HCT116 (cell line): ENCODE data around the gene FHIT. TPM values are rescaled to one million over a fixed set of nuclear protein-coding genes. Genes with fewer than 3 reads are reported as not detected.

Experiments
- ATAC-seq: fragments of 200-7000 bp; cut with Tn5 transposase; 2 replicates; pipeline ENCODE4 v1.9.1; 2020; ENCODE audit warnings: mild to moderate bottlenecking, moderate library complexity
- BruUV-seq: library from RNA; stranded (reverse); fragments of 400-500 nt; replicated peaks from 2 replicates; lab custom pipeline; 2021; lab: Mats Ljungman, UMichigan
- CTCF ChIA-PET: fragments of 300-600 bp; sonication (Branson Sonifier 250); formaldehyde crosslinking; loops from one replicate; lab custom pipeline; 2021; ENCODE audit warnings: antibody characterized with exemption; lab: Charles Lee
- POLR2A ChIA-PET: fragments of 300-600, 350-600 bp; sonication (Branson Sonifier 250); formaldehyde crosslinking; loops from one replicate; lab custom pipeline; 2021; ENCODE audit warnings: antibody characterized with exemption; lab: Charles Lee
- RAD21 ChIA-PET, 2 experiments: fragments of 300-600 bp; sonication (Branson Sonifier 250); formaldehyde crosslinking; loops; one replicate each; lab custom pipeline; 2023; ENCODE audit warnings: low total read pairs in 2 of 2; ENCODE audit not compliant: uncharacterized antibody in 2 of 2, unreplicated experiment in 2 of 2, low non-redundant PET in 1 of 2; lab: Charles Lee
- DNase-seq: peaks from one replicate; pipeline ENCODE4 v3.0.0-alpha.2; 2010; ENCODE audit warnings: low read depth, low spot score
- H2AFZ ChIP-seq: fragments of 200-600 bp; shearing (Covaris generic), sonication (generic); 2 replicates; pipeline ENCODE4 v1.6.1; 2017; ENCODE audit warnings: low read depth, mixed run types, mixed read lengths, antibody characterized with exemption, low read length; ENCODE audit not compliant: poor library complexity, severe bottlenecking
- H3K27ac ChIP-seq: 2 replicates; pipeline ENCODE4 v1.5.1; 2012; ENCODE audit warnings: low read depth, low read length
- H3K27me3 ChIP-seq: fragments of 200-600 bp; sonication (generic); 2 replicates; pipeline ENCODE4 v1.6.1; 2016; ENCODE audit warnings: mixed run types, low read length, mixed read lengths; ENCODE audit not compliant: insufficient read depth
- H3K36me3 ChIP-seq, 2 experiments: fragments of 200-500 bp in 1 of 2; fragments of 200-600 bp in 1 of 2; sonication (Bioruptor generic) in 1 of 2; sonication (generic) in 1 of 2; 2 replicates each; pipeline versions ENCODE4 v1.5.1 to v1.6.1; 2014 to 2016; ENCODE audit warnings: low read length in 2 of 2, inconsistent platforms in 1 of 2, mixed read lengths in 1 of 2, mixed run types in 1 of 2; ENCODE audit not compliant: insufficient read depth in 2 of 2, control insufficient read depth in 1 of 2
- H3K4me1 ChIP-seq, 2 experiments: fragments of 200-600 bp in 1 of 2; sonication (generic) in 1 of 2; 2 replicates each; pipeline versions ENCODE4 v1.5.1 to v1.6.1; 2012 to 2017; ENCODE audit warnings: low read length in 2 of 2, inconsistent platforms in 1 of 2, mild to moderate bottlenecking in 1 of 2, mixed read lengths in 1 of 2, mixed run types in 1 of 2, moderate library complexity in 1 of 2; ENCODE audit not compliant: insufficient read depth in 2 of 2, control insufficient read depth in 1 of 2
- H3K4me2 ChIP-seq: fragments of 200-600 bp; sonication (generic); 2 replicates; pipeline ENCODE4 v1.6.1; 2017; ENCODE audit warnings: mixed run types, low read length, mixed read lengths
- H3K4me3 ChIP-seq, 2 experiments: fragments of 200-600 bp in 1 of 2; sonication (generic) in 1 of 2; replicated peaks in 1 of 2; 2 replicates each; pipeline ENCODE4 v1.5.1; 2011 to 2016; ENCODE audit warnings: low read length in 2 of 2, control low read depth in 1 of 2, low read depth in 1 of 2, mild to moderate bottlenecking in 1 of 2, mixed read lengths in 1 of 2, mixed run types in 1 of 2
- H3K79me2 ChIP-seq: fragments of 200-600 bp; sonication (generic); 2 replicates; pipeline ENCODE4 v1.6.1; 2017; ENCODE audit warnings: mild to moderate bottlenecking, mixed run types, low read length, moderate library complexity, mixed read lengths; ENCODE audit not compliant: insufficient read depth
- H3K9ac ChIP-seq: fragments of 200-600 bp; sonication (generic); 2 replicates; pipeline ENCODE4 v1.6.1; 2016; ENCODE audit warnings: low read length, mixed read lengths
- H3K9me2 ChIP-seq: fragments of 200-600 bp; sonication (generic), shearing (Covaris generic); 2 replicates; pipeline ENCODE4 v1.6.1; 2017; ENCODE audit warnings: mixed run types, mild to moderate bottlenecking, moderate library complexity; ENCODE audit not compliant: insufficient read depth
- H3K9me3 ChIP-seq, 2 experiments: fragments of 200-500 bp in 1 of 2; fragments of 200-600 bp in 1 of 2; sonication (Bioruptor generic) in 1 of 2; sonication (generic) in 1 of 2; 2 replicates each; pipeline ENCODE4 v1.6.1; 2014 to 2017; ENCODE audit warnings: low read length in 2 of 2, mixed read lengths in 2 of 2, inconsistent platforms in 1 of 2, low read depth in 1 of 2, mild to moderate bottlenecking in 1 of 2, mixed run types in 1 of 2, moderate library complexity in 1 of 2; ENCODE audit not compliant: control insufficient read depth in 1 of 2, insufficient read depth in 1 of 2
- H4K20me1 ChIP-seq: fragments of 200-600 bp; sonication (generic), shearing (Covaris generic); 2 replicates; pipeline ENCODE4 v1.6.1; 2017; ENCODE audit warnings: mixed run types, mild to moderate bottlenecking, moderate library complexity; ENCODE audit not compliant: insufficient read depth
- ATF3 ChIP-seq: IDR thresholded peaks from 2 replicates; pipeline ENCODE4 v1.6.1; 2012
- CEBPB ChIP-seq: IDR thresholded peaks from 2 replicates; pipeline ENCODE4 v1.6.1; 2012; ENCODE audit warnings: low read depth
- EGR1 ChIP-seq: IDR thresholded peaks from 2 replicates; pipeline ENCODE4 v1.6.1; 2012; ENCODE audit warnings: low read depth
- EZH2 ChIP-seq: fragments of 200-600 bp; sonication (generic); IDR thresholded peaks from 2 replicates; pipeline ENCODE4 v1.6.1; 2017; ENCODE audit warnings: antibody characterized with exemption, mixed run types
- FOSL1 ChIP-seq: IDR thresholded peaks from 2 replicates; pipeline ENCODE4 v1.6.1; 2012; ENCODE audit warnings: low read depth
- RAD21 ChIP-seq: IDR thresholded peaks from 2 replicates; pipeline ENCODE4 v1.6.1; 2012; ENCODE audit warnings: low read depth, mild to moderate bottlenecking
- REST ChIP-seq: IDR thresholded peaks from 2 replicates; pipeline ENCODE4 v1.6.1; 2012; ENCODE audit warnings: low read depth
- SIN3A ChIP-seq: IDR thresholded peaks from 2 replicates; pipeline ENCODE4 v1.6.1; 2012; ENCODE audit warnings: low read depth
- SP1 ChIP-seq: IDR thresholded peaks from 2 replicates; pipeline ENCODE4 v1.6.1; 2012; ENCODE audit warnings: low read depth
- SRF ChIP-seq: IDR thresholded peaks from 2 replicates; pipeline ENCODE4 v1.6.1; 2012; ENCODE audit warnings: low read depth
- TCF7L2 ChIP-seq: IDR thresholded peaks from 2 replicates; pipeline ENCODE4 v1.7.0; 2011; ENCODE audit warnings: borderline replicate concordance, inconsistent platforms; ENCODE audit not compliant: insufficient read depth, insufficient read length; ENCODE audit errors: extremely low read depth
- ZFX ChIP-seq: fragments of 450-650 bp; IDR thresholded peaks from 2 replicates; pipeline ENCODE4 v1.6.1; 2017
- ZNF274 ChIP-seq: fragments of 200-500 bp; sonication (Bioruptor generic); IDR thresholded peaks from 2 replicates; pipeline ENCODE4 v1.6.1; 2014; ENCODE audit warnings: mild to moderate bottlenecking, low read depth, low read length, inconsistent platforms
- intact Hi-C: fragments of 100-400 bp; cut with micrococcal nuclease; formaldehyde crosslinking; loops from 2 replicates; pipeline ENCODE4 v1.10.0; 2022
- total RNA-seq: library from RNA; stranded (reverse); gene quantifications from one replicate; pipeline ENCODE4 v1.2.1, GENCODE V29; 2021; ENCODE audit not compliant: unreplicated experiment
- TF ChIP-seq, protein P1 (sequence below): IDR thresholded peaks from 2 replicates; pipeline ENCODE4 v1.6.1; 2011; ENCODE audit warnings: mild to moderate bottlenecking, low read length, moderate library complexity; ENCODE audit not compliant: insufficient replicate concordance; ENCODE audit errors: extremely low read depth

The FHIT gene
- total RNA-seq, 1 experiment from 2014 or later = 20.1 TPM

- Histone ChIP-seq H4K20me1 (no peaks in the 10 kb centered on the region), H3K36me3 (no peaks in the 10 kb centered on the region), H3K27me3 (no peaks in the 10 kb centered on the region), H3K9ac (no peak overlapping the region), H3K4me2 (no peak overlapping the region), H3K27ac (no peak overlapping the region), H3K79me2 (no peaks in the 10 kb centered on the region), H2AFZ (no peak overlapping the region), H3K9me2 (no peaks in the 10 kb centered on the region), H3K4me3 (no peak overlapping the region), H3K4me1 (no peaks in the 10 kb centered on the region), H3K9me3 (no peaks in the 10 kb centered on the region)
- intact Hi-C loops = loop anchor here (10.0 kb wide), 1 partner anchor 524 kb away; no protein-coding TSS in a partner anchor
- BruUV-seq = no TSS peak
- ATAC-seq (no peak), DNase-seq (no peak)
- POLR2A ChIA-PET = no interaction called here
- TF ChIP-seq SP1 = no peak
- TF ChIP-seq SRF = no peak
- TF ChIP-seq REST = no peak
- TF ChIP-seq, protein P1, sequence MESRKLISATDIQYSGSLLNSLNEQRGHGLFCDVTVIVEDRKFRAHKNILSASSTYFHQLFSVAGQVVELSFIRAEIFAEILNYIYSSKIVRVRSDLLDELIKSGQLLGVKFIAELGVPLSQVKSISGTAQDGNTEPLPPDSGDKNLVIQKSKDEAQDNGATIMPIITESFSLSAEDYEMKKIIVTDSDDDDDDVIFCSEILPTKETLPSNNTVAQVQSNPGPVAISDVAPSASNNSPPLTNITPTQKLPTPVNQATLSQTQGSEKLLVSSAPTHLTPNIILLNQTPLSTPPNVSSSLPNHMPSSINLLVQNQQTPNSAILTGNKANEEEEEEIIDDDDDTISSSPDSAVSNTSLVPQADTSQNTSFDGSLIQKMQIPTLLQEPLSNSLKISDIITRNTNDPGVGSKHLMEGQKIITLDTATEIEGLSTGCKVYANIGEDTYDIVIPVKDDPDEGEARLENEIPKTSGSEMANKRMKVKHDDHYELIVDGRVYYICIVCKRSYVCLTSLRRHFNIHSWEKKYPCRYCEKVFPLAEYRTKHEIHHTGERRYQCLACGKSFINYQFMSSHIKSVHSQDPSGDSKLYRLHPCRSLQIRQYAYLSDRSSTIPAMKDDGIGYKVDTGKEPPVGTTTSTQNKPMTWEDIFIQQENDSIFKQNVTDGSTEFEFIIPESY = no peak
- no peak for TF ChIP-seq RAD21
- TF ChIP-seq SIN3A = no peak
- no peak for TF ChIP-seq ZFX
- TF ChIP-seq FOSL1 = no peak
- TF ChIP-seq EZH2 = no peak
- no peak for TF ChIP-seq TCF7L2
- no peak for TF ChIP-seq CEBPB
- TF ChIP-seq EGR1 = no peak
- no peak for TF ChIP-seq ZNF274
- no peak for TF ChIP-seq ATF3
- CTCF ChIA-PET = no interaction called here
- RAD21 ChIA-PET = no interaction called here
Measured at GRCh38 chr3:60228823-60229222, 1022.4 kb downstream of the FHIT start.
